SJCRH30 (cell line): ENCODE results near the gene DNAH2. TPM values are rescaled to one million over a fixed set of nuclear protein-coding genes. Genes with fewer than 3 reads are reported as not detected.
"Not testable (repeated sequence)": the region's sequence is repeated elsewhere in the genome, so short reads cannot be mapped to it uniquely, and the experiment has no call there.

Source experiments
- DNase-seq, 2 experiments: peaks; one replicate each; pipeline ENCODE4 v3.0.0-alpha.2; 2015 to 2020
- H3K27ac ChIP-seq: fragments of 250-450 bp; sonication (Bioruptor Pico); 2 replicates; pipeline ENCODE4 v1.5.1; 2020; ENCODE audit warnings: mild to moderate bottlenecking, moderate library complexity
- H3K27me3 ChIP-seq: fragments of 250-450 bp; sonication (Bioruptor Pico); 2 replicates; pipeline ENCODE4 v1.5.1; 2020; ENCODE audit warnings: mild to moderate bottlenecking, moderate library complexity
- H3K36me3 ChIP-seq: fragments of 250-450 bp; sonication (Bioruptor Pico); 2 replicates; pipeline ENCODE4 v1.5.1; 2020; ENCODE audit warnings: mild to moderate bottlenecking, moderate library complexity
- H3K4me1 ChIP-seq: fragments of 250-450 bp; sonication (Bioruptor Pico); 2 replicates; pipeline ENCODE4 v1.5.1; 2020; ENCODE audit warnings: mild to moderate bottlenecking, moderate library complexity
- H3K4me3 ChIP-seq: fragments of 250-450 bp; sonication (Bioruptor Pico); 2 replicates; pipeline ENCODE4 v1.5.1; 2020; ENCODE audit warnings: mild to moderate bottlenecking, moderate library complexity
- H3K9me3 ChIP-seq: fragments of 250-450 bp; sonication (Bioruptor Pico); replicated peaks from 2 replicates; pipeline ENCODE4 v1.5.1; 2020; ENCODE audit warnings: mild to moderate bottlenecking, moderate library complexity
- total RNA-seq: library from RNA; depleted of rRNA; stranded (reverse); fragments of >200 nt; shearing (Covaris generic); gene quantifications from 2 replicates; pipeline ENCODE4 v1.2.3, GENCODE V29; 2014

Gene DNAH2
- total RNA-seq, 1 experiment from 2014 or later = not detected

DNA sequence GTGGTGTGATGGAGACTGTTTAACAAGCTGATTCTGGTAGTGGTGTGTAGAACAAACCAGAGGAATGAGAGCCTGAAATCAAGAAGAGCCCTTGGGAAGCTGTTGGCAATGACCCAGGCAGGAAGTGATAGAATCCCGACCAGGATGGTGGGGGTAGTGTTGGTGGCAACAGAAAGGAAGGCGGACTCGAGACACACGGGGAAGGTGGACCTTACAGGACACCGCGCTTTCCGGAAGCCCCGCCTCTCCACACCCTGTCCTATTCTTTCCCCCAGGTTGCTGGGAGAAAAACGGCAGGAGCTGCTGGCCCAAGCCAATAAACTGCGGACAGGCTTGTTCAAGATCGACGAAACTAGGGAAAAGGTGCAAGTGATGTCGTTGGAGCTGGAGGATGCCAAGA lies 86.4 kb downstream of the DNAH2 start:
- no peak overlapping the region for H3K4me3 ChIP-seq
- no peaks in the 10 kb centered on the region for H3K27me3 ChIP-seq
- no peaks in the 10 kb centered on the region for H3K9me3 ChIP-seq
- DNase-seq = no peak
- no peaks in the 10 kb centered on the region for H3K4me1 ChIP-seq
- no peak overlapping the region for H3K27ac ChIP-seq
- no peaks in the 10 kb centered on the region for H3K36me3 ChIP-seq

DNA sequence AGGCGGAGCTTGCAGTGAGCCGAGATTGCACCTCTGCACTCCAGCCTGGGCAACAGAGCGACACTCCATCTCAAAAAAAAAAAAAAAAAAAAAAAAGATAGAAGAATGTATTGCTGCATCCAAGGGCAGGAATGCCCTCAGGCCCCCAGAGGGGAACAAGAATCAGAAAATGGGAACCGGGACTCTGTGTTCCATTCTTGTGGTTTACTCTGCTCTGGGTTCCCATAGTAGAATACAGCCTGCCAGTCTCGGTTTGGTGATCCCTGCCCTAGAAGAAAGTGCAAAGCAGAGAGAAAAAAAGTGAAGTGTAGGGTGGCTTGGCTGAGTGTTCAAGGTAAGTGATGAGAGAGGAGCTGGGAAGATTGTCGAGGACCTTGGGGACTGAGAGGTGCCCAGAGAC lies 89.0 kb downstream of the DNAH2 start:
- no peaks in the 10 kb centered on the region for H3K36me3 ChIP-seq
- no peaks in the 10 kb centered on the region for H3K27me3 ChIP-seq
- H3K4me1 ChIP-seq = no peaks in the 10 kb centered on the region
- no peak overlapping the region for H3K4me3 ChIP-seq
- H3K27ac ChIP-seq = no peak overlapping the region
- no peaks in the 10 kb centered on the region for H3K9me3 ChIP-seq
- no peak for DNase-seq

DNA sequence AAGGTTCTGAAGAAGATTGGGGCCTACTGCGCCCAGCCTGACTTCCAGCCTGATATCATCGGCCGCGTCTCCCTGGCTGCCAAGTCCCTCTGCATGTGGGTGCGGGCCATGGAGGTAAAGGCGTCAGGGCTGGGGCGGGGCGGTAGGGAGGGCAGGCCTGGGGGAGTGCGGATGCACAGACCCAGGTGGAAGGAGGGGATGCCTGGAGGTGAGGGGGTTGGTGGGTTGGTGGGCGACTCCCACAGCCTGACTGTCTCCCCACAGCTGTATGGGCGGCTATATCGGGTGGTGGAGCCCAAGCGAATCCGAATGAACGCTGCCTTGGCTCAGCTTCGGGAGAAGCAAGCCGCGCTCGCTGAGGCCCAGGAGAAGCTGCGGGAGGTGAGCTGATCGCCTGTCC lies 89.7 kb downstream of the DNAH2 start:
- H3K4me3 ChIP-seq = no peak overlapping the region
- no peaks in the 10 kb centered on the region for H3K36me3 ChIP-seq
- no peaks in the 10 kb centered on the region for H3K4me1 ChIP-seq
- no peaks in the 10 kb centered on the region for H3K27me3 ChIP-seq
- no peak overlapping the region for H3K27ac ChIP-seq
- H3K9me3 ChIP-seq = no peaks in the 10 kb centered on the region
- DNase-seq = no peak

DNA sequence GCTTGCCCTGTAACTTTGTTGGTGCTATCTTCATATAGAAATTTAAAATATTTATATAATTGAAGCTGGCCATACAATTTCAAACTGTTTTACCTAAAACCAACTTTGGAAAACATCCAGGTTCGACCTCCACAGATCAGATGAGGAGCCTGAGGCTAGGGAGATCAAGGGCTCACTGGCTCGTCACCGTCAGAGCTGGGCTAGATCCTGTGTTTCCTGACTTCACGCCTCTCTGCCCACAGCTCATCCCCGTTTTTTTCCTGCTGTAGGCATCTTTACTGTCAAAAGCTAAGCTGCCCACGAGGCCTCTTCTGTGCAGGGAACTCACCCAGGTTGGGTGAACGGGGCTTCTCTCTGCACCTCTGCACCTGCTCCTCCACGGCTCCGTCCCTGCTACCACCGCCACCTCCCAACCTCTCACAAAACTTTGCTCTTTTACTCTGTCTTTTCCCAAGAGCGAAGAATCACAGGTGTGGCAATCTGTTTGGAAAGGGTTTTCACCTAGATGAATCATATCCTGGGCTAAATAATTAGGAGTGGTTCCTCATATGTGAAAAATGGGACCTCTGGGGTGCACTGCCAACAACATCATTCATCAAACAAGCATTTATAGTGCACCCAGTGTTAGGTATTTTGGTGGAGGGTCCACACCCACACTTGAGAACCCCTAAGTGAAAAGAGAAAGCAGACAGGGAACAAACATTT lies 91.7 kb downstream of the DNAH2 start:
- Histone ChIP-seq H3K27me3 (no peaks in the 10 kb centered on the region), H3K9me3 (no peaks in the 10 kb centered on the region), H3K27ac (no peak overlapping the region), H3K4me3 (no peak overlapping the region), H3K4me1 (no peaks in the 10 kb centered on the region), H3K36me3 (no peaks in the 10 kb centered on the region)
- DNase-seq = no peak

DNA sequence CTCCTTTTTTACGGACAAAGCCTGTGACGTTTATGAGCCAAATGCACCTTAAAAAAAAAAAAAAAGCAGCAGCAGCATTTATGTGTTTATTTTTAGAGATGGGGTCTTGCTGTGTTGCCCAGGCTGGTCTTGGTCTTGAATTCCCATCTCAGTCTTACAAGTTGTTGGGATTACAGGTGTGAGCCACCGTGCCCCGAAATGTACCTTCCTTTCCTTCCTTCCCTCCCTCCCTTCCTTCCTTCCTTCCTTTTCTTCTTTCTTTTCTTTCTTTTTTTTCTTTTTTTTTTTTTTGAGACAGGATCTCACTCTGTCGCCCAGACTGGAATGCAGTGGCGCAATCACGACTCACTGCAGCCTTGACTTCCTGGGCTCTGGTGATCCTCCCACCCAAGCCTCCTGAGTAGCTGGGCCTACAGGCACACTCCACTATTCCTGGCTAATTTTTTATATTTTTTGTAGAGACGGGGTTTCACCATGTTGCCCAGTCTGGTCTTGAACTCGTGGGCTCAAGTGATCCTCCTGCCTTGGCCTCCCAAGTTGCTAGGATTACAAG lies 92.3 kb downstream of the DNAH2 start:
- H3K4me3 ChIP-seq, H3K36me3 ChIP-seq, DNase-seq, H3K27me3 ChIP-seq, H3K27ac ChIP-seq, H3K4me1 ChIP-seq, H3K9me3 ChIP-seq: not testable (repeated sequence)

DNA sequence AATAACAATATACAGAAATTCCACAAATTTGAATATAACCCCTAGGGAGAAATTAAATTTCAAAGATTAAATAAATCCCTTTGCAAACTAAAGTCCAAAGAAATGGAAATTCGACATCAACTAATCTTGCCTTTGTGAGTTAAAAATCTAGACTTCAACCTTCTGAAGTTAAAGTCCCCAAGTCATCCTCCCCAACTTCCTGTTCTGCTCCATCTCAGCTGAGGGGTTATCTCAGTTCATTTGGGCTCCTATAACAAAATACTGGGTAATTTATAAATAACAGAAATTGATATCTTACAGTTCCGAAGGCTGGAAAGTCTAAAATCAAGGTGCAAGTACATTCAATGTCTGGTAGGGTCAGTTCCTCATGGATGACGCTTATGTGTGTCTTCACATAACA lies 93.7 kb downstream of the DNAH2 start:
- H3K27ac ChIP-seq = no peak overlapping the region
- H3K9me3 ChIP-seq = no peaks in the 10 kb centered on the region
- DNase-seq = no peak
- H3K4me1 ChIP-seq = no peaks in the 10 kb centered on the region
- no peaks in the 10 kb centered on the region for H3K36me3 ChIP-seq
- no peaks in the 10 kb centered on the region for H3K27me3 ChIP-seq
- no peak overlapping the region for H3K4me3 ChIP-seq

DNA sequence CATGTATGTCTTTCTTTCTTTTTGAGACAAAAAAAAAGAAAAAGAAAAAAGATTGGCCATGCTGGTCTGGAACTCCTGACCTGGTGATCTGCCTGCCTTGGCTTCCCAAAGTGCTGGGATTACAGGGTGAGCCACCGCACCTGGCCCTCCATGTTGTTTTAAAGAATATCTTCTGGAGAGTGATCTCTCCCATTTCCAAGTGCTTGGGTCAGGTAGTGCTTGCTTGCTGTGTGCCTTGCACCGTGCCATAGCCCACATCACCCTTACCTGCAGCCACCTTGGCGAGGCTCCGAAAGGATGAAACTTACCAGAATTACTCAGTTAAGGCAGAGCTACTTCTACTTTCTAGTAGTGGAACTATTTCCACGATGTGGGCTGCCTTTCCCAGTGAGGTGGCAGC lies 97.4 kb downstream of the DNAH2 start:
- H3K4me3 ChIP-seq = no peak overlapping the region
- H3K27me3 ChIP-seq = no peaks in the 10 kb centered on the region
- H3K4me1 ChIP-seq = no peaks in the 10 kb centered on the region
- H3K9me3 ChIP-seq = no peaks in the 10 kb centered on the region
- no peaks in the 10 kb centered on the region for H3K36me3 ChIP-seq
- no peak for DNase-seq
- H3K27ac ChIP-seq = no peak overlapping the region

DNA sequence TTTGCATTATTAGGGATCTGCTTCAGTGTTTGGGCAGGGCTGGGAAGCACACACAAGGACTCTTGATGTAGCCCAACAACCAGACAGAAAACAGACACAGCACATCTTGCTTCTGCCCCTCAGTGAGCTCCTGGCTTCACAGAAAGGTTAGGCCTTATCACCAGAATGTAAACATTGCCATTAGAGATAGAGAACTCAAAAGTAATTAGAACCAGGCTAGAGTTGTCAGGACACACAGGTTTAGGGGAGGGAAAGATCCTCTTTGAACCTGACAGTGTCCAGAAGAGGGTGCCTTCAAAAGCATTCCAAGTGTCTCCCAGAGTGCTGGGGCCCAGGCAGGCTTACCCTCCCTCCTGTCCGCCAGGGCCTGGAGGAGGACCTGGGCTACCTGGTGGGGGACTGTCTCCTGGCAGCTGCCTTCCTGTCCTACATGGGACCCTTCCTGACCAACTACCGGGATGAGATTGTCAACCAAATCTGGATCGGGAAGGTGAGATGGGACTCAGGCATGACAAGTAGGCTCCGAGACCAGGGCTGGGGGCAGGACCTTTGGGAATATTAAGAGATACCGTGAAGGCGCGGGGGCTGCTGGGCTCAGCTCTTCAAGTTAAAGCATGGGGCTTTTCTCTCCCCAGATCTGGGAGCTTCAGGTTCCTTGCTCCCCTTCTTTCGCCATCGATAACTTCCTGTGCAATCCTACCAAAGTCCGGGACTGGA lies 99.5 kb downstream of the DNAH2 start:
- Histone ChIP-seq H3K4me1 (no peaks in the 10 kb centered on the region), H3K4me3 (no peak overlapping the region), H3K9me3 (no peaks in the 10 kb centered on the region), H3K27me3 (no peaks in the 10 kb centered on the region), H3K36me3 (no peaks in the 10 kb centered on the region), H3K27ac (no peak overlapping the region)
- no peak for DNase-seq

DNA sequence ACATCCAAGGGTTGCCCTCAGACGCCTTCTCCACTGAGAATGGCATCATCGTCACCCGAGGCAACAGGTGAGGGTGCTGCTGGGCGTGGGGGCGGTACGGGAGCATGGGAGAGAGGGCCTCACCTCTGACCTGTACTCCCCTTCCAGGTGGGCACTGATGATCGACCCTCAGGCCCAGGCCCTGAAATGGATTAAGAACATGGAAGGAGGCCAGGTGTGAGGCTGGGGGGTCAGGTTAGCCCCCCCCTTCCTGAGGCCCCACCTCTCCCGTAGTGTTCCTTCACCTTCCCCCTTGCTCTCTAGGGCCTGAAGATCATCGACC lies 100.1 kb downstream of the DNAH2 start:
- no peaks in the 10 kb centered on the region for H3K36me3 ChIP-seq
- DNase-seq = no peak

DNA sequence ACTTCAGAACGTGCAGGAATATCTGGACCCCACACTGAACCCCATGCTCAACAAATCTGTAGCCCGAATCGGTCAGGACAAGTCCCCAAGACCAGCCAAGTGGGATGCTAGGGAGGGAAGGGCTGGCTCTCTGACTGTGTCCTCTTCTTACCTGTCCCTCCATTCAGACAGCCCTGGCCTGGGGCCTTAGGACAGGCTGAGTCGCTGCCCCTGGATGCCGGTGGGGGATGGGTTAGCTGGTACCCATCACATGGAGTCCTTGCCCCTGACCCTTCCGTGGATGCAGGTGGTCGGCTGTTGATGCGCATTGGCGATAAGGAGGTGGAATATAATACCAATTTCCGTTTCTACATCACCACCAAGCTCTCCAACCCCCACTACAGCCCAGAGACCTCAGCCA lies 100.5 kb downstream of the DNAH2 start:
- Histone ChIP-seq H3K27ac (no peak overlapping the region), H3K9me3 (no peaks in the 10 kb centered on the region), H3K4me3 (no peak overlapping the region), H3K4me1 (no peaks in the 10 kb centered on the region), H3K36me3 (no peaks in the 10 kb centered on the region), H3K27me3 (no peaks in the 10 kb centered on the region)
- no peak for DNase-seq

More for the DNA sequence above, 100.1 kb downstream of the DNAH2 start:
- no peak overlapping the region for H3K4me3 ChIP-seq
- H3K4me1 ChIP-seq = no peaks in the 10 kb centered on the region
- H3K27ac ChIP-seq = no peak overlapping the region
- H3K27me3 ChIP-seq = no peaks in the 10 kb centered on the region
- no peaks in the 10 kb centered on the region for H3K9me3 ChIP-seq

DNA sequence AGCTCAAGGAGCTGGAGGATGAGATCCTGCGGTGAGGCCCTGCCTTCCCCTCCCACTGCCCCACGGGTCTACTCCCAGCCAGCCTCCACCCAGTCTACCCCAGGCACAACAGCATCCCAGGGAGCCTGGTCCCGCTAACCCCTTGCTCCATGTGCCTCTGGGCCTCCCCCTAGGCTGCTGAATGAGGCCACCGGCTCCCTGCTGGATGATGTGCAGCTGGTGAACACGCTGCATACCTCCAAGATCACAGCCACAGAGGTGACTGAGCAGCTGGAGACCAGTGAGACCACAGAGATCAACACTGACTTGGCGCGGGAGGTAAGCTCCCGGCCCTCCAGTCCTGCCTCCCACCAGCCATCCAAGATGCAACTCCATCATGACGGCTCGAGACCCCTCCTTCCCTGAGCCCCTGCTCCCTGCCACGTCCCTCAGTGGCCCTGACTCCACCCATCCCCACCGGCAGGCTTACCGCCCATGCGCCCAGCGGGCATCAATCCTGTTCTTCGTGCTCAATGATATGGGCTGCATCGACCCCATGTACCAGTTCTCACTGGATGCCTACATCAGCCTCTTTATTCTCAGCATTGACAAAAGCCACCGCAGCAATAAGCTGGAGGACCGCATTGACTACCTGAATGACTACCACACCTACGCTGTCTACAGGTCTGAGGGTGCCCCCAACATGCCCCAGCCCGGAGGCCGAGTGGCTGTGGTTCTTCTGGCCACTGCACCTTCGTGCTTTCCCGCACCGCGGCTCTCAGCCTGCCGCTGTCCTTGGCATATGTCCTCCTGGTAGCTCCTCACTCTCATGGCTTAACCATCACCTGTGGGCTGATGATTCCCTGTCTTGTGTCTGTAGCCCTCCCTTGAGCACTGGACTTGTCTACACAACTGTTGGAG lies 101.5 kb downstream of the DNAH2 start:
- no peaks in the 10 kb centered on the region for H3K36me3 ChIP-seq
- H3K4me3 ChIP-seq = no peak overlapping the region
- no peaks in the 10 kb centered on the region for H3K4me1 ChIP-seq
- H3K27me3 ChIP-seq = no peaks in the 10 kb centered on the region
- no peaks in the 10 kb centered on the region for H3K9me3 ChIP-seq
- no peak for DNase-seq
- H3K27ac ChIP-seq = no peak overlapping the region

DNA sequence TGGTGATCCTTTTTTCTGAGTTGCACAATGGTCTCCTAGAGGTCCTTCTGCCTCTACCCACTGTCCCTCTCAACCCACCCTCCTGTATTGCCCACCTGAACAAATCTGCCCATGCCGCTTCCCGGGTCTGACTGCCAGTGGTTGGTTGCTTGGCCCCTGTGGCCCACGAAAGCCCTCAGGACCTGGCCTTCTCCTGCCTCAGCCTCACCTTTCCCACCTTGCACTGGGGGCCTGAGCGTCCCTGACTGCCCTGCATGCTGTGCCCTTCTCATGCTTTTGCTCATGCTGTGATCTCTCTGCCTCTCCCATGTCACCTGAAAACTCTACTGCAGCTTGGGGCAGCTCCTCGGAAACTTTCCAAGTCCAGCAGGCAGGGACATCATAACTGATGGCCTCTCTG lies 102.7 kb downstream of the DNAH2 start:
- no peaks in the 10 kb centered on the region for H3K36me3 ChIP-seq
- H3K27ac ChIP-seq = no peak overlapping the region
- H3K4me1 ChIP-seq = no peaks in the 10 kb centered on the region
- no peak for DNase-seq
- no peaks in the 10 kb centered on the region for H3K27me3 ChIP-seq
- no peak overlapping the region for H3K4me3 ChIP-seq
- H3K9me3 ChIP-seq = no peaks in the 10 kb centered on the region

DNA sequence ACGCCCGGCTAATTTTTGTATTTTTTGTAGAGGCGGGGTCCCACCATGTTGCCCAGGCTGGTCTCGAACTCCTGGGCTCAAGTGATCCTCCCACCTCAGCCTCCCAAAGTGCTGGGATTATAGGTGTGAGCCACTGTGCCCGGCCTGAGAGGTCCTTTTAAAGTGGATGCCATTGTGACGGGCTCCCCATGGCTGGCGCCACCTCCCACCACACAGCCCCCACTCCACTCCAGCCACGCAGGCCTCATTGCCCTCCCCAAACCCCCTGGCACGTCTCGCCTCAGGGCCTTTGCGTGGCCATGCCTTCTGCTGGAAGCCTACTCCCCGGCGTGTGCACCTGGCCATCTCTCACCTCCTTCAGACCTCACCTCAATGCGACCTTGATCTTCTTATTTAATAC lies 104.6 kb downstream of the DNAH2 start:
- Histone ChIP-seq H3K4me3 (no peak overlapping the region), H3K27ac (no peak overlapping the region), H3K9me3 (no peaks in the 10 kb centered on the region), H3K4me1 (no peaks in the 10 kb centered on the region), H3K36me3 (no peaks in the 10 kb centered on the region), H3K27me3 (no peaks in the 10 kb centered on the region)
- DNase-seq = no peak

DNA sequence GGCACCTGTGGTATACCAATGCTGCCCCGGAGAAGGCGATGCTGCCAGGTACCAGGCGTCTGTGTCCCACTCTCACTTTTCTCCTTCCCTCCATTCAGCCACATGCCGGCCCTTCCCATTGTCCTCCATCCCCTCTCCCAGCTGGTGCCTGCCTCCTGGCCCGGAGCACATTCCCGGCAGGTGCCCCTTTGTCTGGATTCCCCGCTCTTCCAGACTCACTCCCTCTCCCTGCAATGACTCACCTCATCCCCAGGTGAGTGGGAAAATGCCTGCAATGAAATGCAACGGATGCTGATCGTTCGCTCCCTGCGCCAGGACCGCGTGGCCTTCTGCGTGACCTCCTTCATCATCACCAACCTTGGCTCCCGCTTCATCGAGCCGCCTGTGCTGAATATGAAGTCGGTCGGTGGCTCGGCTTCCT lies 106.0 kb downstream of the DNAH2 start:
- Histone ChIP-seq H3K4me3 (no peak overlapping the region), H3K9me3 (no peaks in the 10 kb centered on the region), H3K4me1 (no peaks in the 10 kb centered on the region), H3K36me3 (no peaks in the 10 kb centered on the region), H3K27ac (no peak overlapping the region), H3K27me3 (no peaks in the 10 kb centered on the region)
- no peak for DNase-seq
